C4-2B (cell line): ENCODE results near the gene PARD3.

Experiments used
- ZFX ChIP-seq: fragments of 450-650 bp; IDR thresholded peaks from 2 replicates; pipeline ENCODE4 v1.6.1; 2017
- TF ChIP-seq, protein P1 (sequence below): fragments of 450-650 bp; conservative IDR thresholded peaks from 2 replicates; pipeline ENCODE4 v1.5.1; 2017; ENCODE audit warnings: mild to moderate bottlenecking

- TF ChIP-seq, protein P1, sequence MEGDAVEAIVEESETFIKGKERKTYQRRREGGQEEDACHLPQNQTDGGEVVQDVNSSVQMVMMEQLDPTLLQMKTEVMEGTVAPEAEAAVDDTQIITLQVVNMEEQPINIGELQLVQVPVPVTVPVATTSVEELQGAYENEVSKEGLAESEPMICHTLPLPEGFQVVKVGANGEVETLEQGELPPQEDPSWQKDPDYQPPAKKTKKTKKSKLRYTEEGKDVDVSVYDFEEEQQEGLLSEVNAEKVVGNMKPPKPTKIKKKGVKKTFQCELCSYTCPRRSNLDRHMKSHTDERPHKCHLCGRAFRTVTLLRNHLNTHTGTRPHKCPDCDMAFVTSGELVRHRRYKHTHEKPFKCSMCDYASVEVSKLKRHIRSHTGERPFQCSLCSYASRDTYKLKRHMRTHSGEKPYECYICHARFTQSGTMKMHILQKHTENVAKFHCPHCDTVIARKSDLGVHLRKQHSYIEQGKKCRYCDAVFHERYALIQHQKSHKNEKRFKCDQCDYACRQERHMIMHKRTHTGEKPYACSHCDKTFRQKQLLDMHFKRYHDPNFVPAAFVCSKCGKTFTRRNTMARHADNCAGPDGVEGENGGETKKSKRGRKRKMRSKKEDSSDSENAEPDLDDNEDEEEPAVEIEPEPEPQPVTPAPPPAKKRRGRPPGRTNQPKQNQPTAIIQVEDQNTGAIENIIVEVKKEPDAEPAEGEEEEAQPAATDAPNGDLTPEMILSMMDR: no peak
- no peak for TF ChIP-seq ZFX
These were observed 13.9 kb downstream of the PARD3 start for GRCh38 chr10:34801097-34801733.
